Sciatic nerve (tissue), 2 donors: ENCODE results near the gene CASD1. TPM values are rescaled to one million over a fixed set of nuclear protein-coding genes. Genes with fewer than 3 reads are reported as not detected.

Experiments
- ATAC-seq: fragments of 200-7000 bp; cut with Tn5 transposase; one replicate; pipeline ENCODE4 v1.9.1; 2020; ENCODE audit warnings: mild to moderate bottlenecking, moderate library complexity
- DNase-seq: peaks from one replicate; pipeline ENCODE4 v3.0.0-alpha.2; 2020; ENCODE audit warnings: low spot score
- intact Hi-C: fragments of 100-400 bp; cut with DNase I; formaldehyde crosslinking; loops from one replicate; pipeline ENCODE4 v1.14.2; 2022
- total RNA-seq: library from RNA; stranded (reverse); fragmentation: NEBNext Ultra II Directional; extraction: Animal tissue kit (Norgen Biotek cat#: 25700); gene quantifications from one replicate; pipeline ENCODE4 v1.2.1, GENCODE V29; 2021
- donor health status: DM: no; HTN: no; CAD: no.
- donor health status: DM: no; HTN: no; CAD: no.

Gene CASD1
- total RNA-seq, 1 donor from 2014 or later, result 37.1 TPM

DNA sequence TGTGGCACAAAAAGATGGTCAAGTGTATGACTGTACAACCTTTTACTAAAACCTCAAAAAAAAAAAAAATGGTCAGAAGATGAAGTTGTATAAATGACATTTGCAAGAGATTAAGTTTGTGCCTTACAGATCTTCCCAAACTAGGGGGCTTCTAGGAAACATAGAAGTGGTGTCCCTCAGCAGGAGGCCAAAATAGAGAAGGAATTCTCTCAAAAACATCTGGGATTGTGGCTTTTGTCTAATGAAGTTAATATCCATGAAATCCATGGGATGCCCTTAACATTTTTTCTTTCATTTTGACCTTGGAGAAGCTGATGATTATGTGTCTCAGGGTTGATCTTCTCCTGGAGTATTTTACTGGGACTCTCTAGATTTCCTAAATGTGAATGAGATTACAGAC, 62.2 kb downstream of the CASD1 start:
- intact Hi-C loops, result no loop called here
- no peak for DNase-seq
- ATAC-seq, result no peak

DNA sequence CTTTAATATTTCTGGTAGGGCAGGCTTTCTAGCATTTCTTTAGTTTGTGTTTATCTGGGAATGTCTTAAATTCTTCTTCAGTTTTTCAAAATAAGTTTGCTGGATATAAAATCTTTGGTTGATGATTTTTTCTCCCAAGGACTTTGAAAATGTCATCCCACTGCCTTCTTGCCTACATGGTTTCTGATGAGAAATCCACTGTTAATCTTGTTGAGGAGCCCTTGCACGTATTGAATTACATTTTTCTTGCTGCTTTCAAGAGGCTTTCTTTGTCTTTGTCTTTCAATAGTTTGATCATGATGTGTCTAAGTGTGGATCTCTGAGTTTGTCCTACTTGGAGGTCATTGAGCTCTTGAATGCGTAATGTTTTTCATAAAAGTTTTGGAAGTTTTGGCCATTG, 66.0 kb downstream of the CASD1 start:
- ATAC-seq, result no peak

DNA sequence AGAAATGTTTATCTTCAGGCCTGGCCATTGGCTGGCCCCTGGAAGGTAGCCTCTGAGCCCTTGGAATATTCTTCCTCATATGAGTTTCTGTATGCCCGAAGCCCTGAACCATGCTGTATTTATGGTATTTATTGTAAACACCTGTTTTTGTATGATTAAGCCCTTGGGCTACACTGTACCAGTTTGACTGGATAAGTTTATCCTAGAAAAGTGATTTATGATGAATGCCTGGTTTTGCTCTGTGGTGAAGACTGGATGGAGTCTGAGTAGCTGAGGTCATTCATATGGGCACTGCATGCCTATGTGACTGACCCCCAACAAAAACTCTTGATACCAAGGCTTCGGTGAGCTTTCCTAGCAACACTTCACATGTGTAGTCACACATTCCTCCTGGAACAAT, 66.7 kb downstream of the CASD1 start:
- intact Hi-C loops, result no loop called here
- ATAC-seq (no peak), DNase-seq (no peak)

More for the DNA sequence above, 66.0 kb downstream of the CASD1 start:
- intact Hi-C loops, result no loop called here
- DNase-seq, result no peak

GRCh38 chr7:94577357-94577756, 67.7 kb downstream of the CASD1 start:
- DNase-seq (no peak), ATAC-seq (no peak)
- intact Hi-C loops, result no loop called here

- ATAC-seq, result no peak
- intact Hi-C loops, result no loop called here
- DNase-seq, result no peak
Measured at GRCh38 chr7:94578614-94579013, 69.0 kb downstream of the CASD1 start.

- ATAC-seq, result no peak
- intact Hi-C loops, result no loop called here
- DNase-seq, result no peak
Measured at GRCh38 chr7:94579470-94579869, 69.9 kb downstream of the CASD1 start.

- DNase-seq, result no peak
- intact Hi-C loops, result no loop called here
- ATAC-seq, result peak; percentile 20
Measured at GRCh38 chr7:94580601-94581000, 71.0 kb downstream of the CASD1 start.

- DNase-seq (no peak), ATAC-seq (no peak)
- intact Hi-C loops, result no loop called here
Measured at GRCh38 chr7:94584113-94584512, 74.5 kb downstream of the CASD1 start.

DNA sequence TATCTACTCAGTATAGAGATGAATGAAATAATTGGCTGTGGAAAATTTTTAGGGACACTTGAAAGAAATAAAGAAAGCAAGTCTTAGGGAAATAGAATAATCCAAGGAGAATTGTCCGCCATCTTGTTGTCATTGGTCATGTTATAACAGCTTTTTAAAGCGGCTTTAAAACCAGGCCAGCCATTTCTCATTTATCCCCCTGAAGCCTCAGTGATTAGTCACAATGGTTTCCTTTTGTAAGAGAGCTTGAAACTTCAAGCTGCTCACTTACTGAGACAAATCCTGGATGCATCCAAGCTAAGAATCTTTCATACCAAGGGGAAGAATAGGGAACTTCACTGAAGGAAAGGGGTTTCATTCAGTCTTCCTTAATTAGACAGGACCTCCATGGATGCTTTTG, 78.5 kb downstream of the CASD1 start:
- intact Hi-C loops, result no loop called here
- DNase-seq, result no peak
- no peak for ATAC-seq

DNA sequence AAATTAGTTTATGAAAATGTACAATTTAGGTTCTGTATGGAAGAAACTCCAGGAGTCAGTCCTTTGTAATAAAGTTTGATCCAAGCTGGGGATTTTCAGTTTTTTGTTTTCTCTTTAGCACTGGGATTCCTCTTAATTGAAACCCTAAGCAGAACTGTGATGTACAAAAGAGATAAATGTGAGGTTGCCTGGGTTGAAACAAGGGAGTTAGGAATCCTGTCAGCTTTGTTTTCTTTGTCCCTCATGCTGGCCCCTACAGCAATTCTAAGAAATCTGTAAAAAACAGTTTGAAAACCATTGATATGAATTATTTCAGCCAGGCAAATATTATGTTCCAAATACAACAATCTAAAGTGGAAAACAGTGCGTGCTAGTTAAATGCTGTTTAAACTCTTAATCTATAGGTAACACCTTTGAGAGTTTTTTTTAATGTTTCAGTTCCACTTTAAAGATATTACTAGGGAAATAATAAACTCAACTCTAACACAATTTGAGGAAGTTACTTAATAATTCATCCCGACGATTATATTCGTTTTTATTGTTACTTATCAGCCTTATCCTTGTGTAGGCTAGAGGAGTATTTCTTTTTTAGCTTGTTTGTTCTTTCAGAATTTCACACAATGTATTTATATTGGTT, 81.0 kb downstream of the CASD1 start:
- intact Hi-C loops, result no loop called here
- no peak for DNase-seq
- no peak for ATAC-seq

DNA sequence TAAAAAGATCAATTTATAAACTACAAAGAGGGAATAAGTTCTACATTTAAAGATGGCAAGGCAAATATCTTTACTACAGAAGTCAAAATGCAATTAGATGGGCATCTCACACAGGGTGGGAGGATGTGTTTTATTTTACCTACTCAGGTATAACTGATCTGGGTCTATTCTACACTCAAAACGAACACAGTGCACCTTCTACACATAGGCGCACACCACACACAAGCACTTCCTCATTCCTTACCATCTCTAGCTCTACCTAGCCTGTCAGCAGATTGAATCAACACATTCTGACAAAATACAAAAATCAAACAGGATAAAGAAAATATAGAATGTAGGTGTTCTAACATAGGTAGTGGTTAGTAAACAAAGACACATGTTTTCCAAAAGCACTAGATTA, 81.6 kb downstream of the CASD1 start:
- intact Hi-C loops, result no loop called here
- DNase-seq (no peak), ATAC-seq (no peak)

DNA sequence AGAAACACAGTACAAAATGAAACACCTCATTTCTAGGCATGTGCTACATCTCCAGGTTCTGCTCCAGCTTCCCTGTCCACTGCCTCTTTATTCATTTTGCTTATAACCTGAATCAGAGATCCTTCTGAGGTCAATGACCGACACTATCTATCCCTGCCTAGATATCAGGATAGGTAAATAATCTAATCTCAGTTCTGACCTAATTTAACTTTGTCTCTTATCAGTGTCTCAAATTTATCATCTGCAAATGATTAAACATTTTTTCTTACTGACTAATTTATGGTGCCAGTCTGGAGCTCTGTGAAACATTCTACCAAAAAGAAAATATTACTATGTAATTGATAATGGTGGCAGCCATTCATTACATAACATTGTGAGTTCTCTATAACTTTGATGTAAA, 85.3 kb downstream of the CASD1 start:
- ATAC-seq (no peak), DNase-seq (no peak)
- intact Hi-C loops, result no loop called here

DNA sequence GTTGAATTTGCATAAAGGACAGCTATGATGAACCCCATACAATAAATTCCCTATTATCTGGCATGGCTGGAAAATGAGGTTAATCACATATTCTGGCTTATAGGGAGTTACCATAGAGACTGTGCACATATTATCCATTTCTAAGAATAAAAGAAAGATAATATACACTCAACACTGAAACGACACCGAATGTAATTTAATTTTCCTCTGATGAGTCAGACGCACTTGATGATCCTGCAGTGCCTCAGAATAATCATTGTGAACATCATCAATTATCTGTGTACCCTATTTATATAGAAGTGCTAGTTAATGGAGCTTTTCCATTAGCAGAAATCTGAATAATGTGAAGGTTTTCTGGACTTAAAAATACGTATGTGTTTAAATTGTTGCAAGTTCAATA, 86.1 kb downstream of the CASD1 start:
- no peak for DNase-seq
- ATAC-seq, result no peak
- intact Hi-C loops, result no loop called here

DNA sequence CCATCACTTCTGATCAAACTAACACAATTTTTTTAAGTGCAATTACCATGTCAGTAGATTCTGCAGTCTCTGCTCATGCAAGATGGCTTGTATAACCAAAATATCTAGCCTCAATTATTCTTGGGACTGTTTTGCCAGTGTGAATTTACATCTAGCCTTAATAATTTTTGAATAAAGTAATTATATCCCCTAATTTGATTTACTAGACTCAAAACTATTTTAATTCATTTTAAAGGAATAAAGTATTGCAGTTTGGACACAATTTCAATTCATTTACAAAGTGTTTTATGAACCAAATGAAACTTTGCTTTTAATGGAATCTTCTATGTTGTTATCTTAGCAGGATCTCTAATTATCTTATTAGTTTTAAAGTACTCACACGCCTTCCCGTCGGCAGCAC, 90.7 kb downstream of the CASD1 start:
- no peak for DNase-seq
- intact Hi-C loops, result no loop called here
- no peak for ATAC-seq

DNA sequence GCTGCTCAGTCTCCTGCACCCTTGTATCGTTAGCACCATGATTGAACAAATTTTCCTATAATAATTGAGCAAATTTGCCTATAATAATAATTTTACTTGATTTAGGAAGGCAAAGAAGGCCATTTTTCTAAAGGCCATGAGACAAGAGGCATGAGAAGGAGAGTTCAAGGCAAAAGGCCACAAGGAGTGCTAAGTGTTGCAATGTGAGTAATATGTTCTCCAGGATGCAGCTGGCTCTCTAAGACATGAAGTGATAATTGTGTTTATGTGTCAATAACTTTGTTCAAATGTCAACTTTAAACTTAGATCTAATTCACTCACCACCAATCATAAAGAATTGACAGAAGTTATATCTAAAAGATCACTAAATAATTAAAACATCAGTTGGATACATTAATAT, 92.6 kb downstream of the CASD1 start:
- DNase-seq (no peak), ATAC-seq (no peak)
- intact Hi-C loops, result no loop called here

GRCh38 chr7:94605031-94605430, 95.4 kb downstream of the CASD1 start:
- ATAC-seq (no peak), DNase-seq (no peak)
- intact Hi-C loops, result no loop called here

Other genes starting within 250 kb of the CASD1 start
- gene COL1A2, start 114.9 kb upstream of the CASD1 start, total RNA-seq, result 443 TPM
- 132 TPM for gene SGCE, start 146.3 kb downstream of the CASD1 start, total RNA-seq